ENCODE measurements around the gene ADSS2. TPM values are rescaled to one million over a fixed set of nuclear protein-coding genes. Genes with fewer than 3 reads are reported as not detected.
"Not testable (repeated sequence)": the region's sequence is repeated elsewhere in the genome, so short reads cannot be mapped to it uniquely, and the experiment has no call there.

ADSS2 gene
- polyA plus RNA-seq, 3 donors, result 24.4 to 33.5 (median 26.3) TPM

DNA sequence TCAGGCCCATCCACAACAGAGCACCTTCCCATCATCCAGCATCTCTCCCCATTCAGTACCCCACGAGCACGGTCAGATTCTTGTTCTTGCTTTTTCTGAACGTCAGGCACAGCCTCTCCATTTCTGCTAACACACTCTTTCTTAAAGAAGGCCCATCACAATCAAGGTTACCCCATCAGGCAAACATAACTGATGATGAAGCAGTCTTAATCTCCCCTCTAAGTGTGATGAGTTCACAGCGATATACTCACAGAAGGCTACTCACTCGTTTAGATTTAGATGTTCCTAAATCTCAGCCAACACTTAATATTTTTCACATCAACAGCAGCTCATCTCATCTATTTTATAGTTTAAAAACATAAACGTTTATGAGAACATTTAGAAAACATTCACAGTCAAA, 75.6 kb downstream of the ADSS2 start:
- TF ChIP-seq, protein P1, sequence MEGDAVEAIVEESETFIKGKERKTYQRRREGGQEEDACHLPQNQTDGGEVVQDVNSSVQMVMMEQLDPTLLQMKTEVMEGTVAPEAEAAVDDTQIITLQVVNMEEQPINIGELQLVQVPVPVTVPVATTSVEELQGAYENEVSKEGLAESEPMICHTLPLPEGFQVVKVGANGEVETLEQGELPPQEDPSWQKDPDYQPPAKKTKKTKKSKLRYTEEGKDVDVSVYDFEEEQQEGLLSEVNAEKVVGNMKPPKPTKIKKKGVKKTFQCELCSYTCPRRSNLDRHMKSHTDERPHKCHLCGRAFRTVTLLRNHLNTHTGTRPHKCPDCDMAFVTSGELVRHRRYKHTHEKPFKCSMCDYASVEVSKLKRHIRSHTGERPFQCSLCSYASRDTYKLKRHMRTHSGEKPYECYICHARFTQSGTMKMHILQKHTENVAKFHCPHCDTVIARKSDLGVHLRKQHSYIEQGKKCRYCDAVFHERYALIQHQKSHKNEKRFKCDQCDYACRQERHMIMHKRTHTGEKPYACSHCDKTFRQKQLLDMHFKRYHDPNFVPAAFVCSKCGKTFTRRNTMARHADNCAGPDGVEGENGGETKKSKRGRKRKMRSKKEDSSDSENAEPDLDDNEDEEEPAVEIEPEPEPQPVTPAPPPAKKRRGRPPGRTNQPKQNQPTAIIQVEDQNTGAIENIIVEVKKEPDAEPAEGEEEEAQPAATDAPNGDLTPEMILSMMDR (IDR thresholded peaks at IDR 0.05), result no peak
- WGBS (ENCODE audit: insufficient coverage), result 100% methylated on average over 4 of the region's 6 CpGs
- DNase-seq, result no peak
- peaks cover 0 to 5% (median 3%) of the 10 kb centered on the region in 3 donors for H3K27me3 Mint-ChIP-seq (ENCODE audit: low read depth in 3 of 3)
- H3K79me2 ChIP-seq (ENCODE audit: insufficient read depth, low read length), result no peaks in the 10 kb centered on the region
- no peaks in the 10 kb centered on the region for H4K20me1 ChIP-seq (ENCODE audit: insufficient read depth, low read length)
- H3K9me3 Mint-ChIP-seq, result peaks cover 0 to 4% (median 0%) of the 10 kb centered on the region in 7 donors
- H3K4me3 ChIP-seq (replicated peaks in 1 of 3; ENCODE audit: low read depth in 2 of 3, low read length in 3 of 3), result no peak overlapping the region
- no peaks in the 10 kb centered on the region for H3K27me3 ChIP-seq (ENCODE audit: control insufficient read depth in 2 of 2, insufficient read depth in 2 of 2, low read length in 2 of 2)
- no peaks in the 10 kb centered on the region for H3K36me3 Mint-ChIP-seq
- no peak overlapping the region for H2AFZ ChIP-seq (ENCODE audit: insufficient read depth, low read depth, low read length, poor library complexity, severe bottlenecking)
- no peak overlapping the region for H3K4me2 ChIP-seq (replicated peaks; ENCODE audit: extremely low read depth, low read length, poor library complexity, severe bottlenecking)
- no peak overlapping the region for H3K4me3 Mint-ChIP-seq
- no peaks in the 10 kb centered on the region for H3K36me3 ChIP-seq (replicated peaks in 1 of 2; ENCODE audit: control insufficient read depth in 1 of 2, insufficient read depth in 2 of 2, low read length in 2 of 2)
- intact Hi-C loops (cut with micrococcal nuclease), result no loop called here
- no peak overlapping the region for H3K9ac ChIP-seq (ENCODE audit: insufficient read depth, low read length, poor library complexity, severe bottlenecking)
- H3K4me1 ChIP-seq (ENCODE audit: control insufficient read depth in 1 of 2, insufficient read depth in 2 of 2, low read length in 2 of 2), result no peaks in the 10 kb centered on the region
- H3K27ac Mint-ChIP-seq, result no peak overlapping the region
- H3K9me3 ChIP-seq (replicated peaks in 1 of 2; ENCODE audit: control insufficient read depth in 1 of 2, insufficient read depth in 1 of 2, low read length in 2 of 2), result no peaks in the 10 kb centered on the region
- H3K27ac ChIP-seq (ENCODE audit: low read depth in 1 of 2, low read length in 2 of 2), result no peak overlapping the region
- H3K4me1 Mint-ChIP-seq, result peaks cover 8% of the 10 kb centered on the region

- Histone ChIP-seq H3K4me1 (ENCODE audit: control insufficient read depth in 1 of 2, insufficient read depth in 2 of 2, low read length in 2 of 2) (no peaks in the 10 kb centered on the region), H3K4me2 (replicated peaks; ENCODE audit: extremely low read depth, low read length, poor library complexity, severe bottlenecking) (no peak overlapping the region), H3K36me3 (replicated peaks in 1 of 2; ENCODE audit: control insufficient read depth in 1 of 2, insufficient read depth in 2 of 2, low read length in 2 of 2) (no peaks in the 10 kb centered on the region), H3K27me3 (ENCODE audit: control insufficient read depth in 2 of 2, insufficient read depth in 2 of 2, low read length in 2 of 2) (no peaks in the 10 kb centered on the region), H3K27ac (ENCODE audit: low read depth in 1 of 2, low read length in 2 of 2) (no peak overlapping the region), H4K20me1 (ENCODE audit: insufficient read depth, low read length) (no peaks in the 10 kb centered on the region), H3K79me2 (ENCODE audit: insufficient read depth, low read length) (no peaks in the 10 kb centered on the region), H3K4me3 (replicated peaks in 1 of 3; ENCODE audit: low read depth in 2 of 3, low read length in 3 of 3) (no peak overlapping the region), H3K9ac (ENCODE audit: insufficient read depth, low read length, poor library complexity, severe bottlenecking) (no peak overlapping the region), H3K9me3 (replicated peaks in 1 of 2; ENCODE audit: control insufficient read depth in 1 of 2, insufficient read depth in 1 of 2, low read length in 2 of 2) (no peaks in the 10 kb centered on the region), H2AFZ (ENCODE audit: insufficient read depth, low read depth, low read length, poor library complexity, severe bottlenecking) (no peak overlapping the region)
- DNase-seq, result no peak
- H3K9me3 Mint-ChIP-seq, result peaks cover 0 to 4% (median 0%) of the 10 kb centered on the region in 7 donors
- WGBS (ENCODE audit: insufficient coverage), result 100% methylated on average over 2 of the region's 7 CpGs
- intact Hi-C loops (cut with micrococcal nuclease), result no loop called here
- peaks cover 0 to 5% (median 3%) of the 10 kb centered on the region in 3 donors for H3K27me3 Mint-ChIP-seq (ENCODE audit: low read depth in 3 of 3)
- TF ChIP-seq, protein P1 (IDR thresholded peaks at IDR 0.05), result no peak
- H3K36me3 Mint-ChIP-seq, result no peaks in the 10 kb centered on the region
- H3K27ac Mint-ChIP-seq, result no peak overlapping the region
- H3K4me1 Mint-ChIP-seq, result peaks cover 8% of the 10 kb centered on the region
- no peak overlapping the region for H3K4me3 Mint-ChIP-seq
Measured at GRCh38 chr1:244375051-244375450, 76.7 kb downstream of the ADSS2 start.

DNA sequence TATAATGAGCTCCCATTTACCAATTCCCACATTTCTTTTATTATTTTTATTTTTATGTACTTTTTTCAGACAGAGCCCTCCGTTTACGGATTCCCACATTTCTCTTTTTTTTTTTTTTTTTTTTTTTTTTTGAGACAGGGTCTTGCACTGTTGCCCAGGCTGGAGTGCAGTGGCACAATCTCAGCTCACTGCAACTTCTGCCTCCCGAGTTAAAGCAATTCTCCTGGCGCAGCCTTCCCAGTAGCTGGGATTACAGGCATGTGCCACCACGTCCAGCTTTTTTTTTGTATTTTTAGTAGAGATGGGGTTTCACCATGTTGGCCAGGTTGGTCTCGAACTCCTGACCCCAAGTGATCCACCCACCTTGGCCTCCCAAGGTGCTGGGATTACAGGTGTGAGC, 77.2 kb downstream of the ADSS2 start:
- H3K4me3 Mint-ChIP-seq; H3K4me1 ChIP-seq (ENCODE audit: control insufficient read depth in 1 of 2, insufficient read depth in 2 of 2, low read length in 2 of 2); H3K9me3 ChIP-seq (replicated peaks in 1 of 2; ENCODE audit: control insufficient read depth in 1 of 2, insufficient read depth in 1 of 2, low read length in 2 of 2); H3K36me3 ChIP-seq (replicated peaks in 1 of 2; ENCODE audit: control insufficient read depth in 1 of 2, insufficient read depth in 2 of 2, low read length in 2 of 2); H2AFZ ChIP-seq (ENCODE audit: insufficient read depth, low read depth, low read length, poor library complexity, severe bottlenecking); intact Hi-C loops (cut with micrococcal nuclease); DNase-seq; H3K4me3 ChIP-seq (replicated peaks in 1 of 3; ENCODE audit: low read depth in 2 of 3, low read length in 3 of 3); H3K9ac ChIP-seq (ENCODE audit: insufficient read depth, low read length, poor library complexity, severe bottlenecking); H3K4me2 ChIP-seq (replicated peaks; ENCODE audit: extremely low read depth, low read length, poor library complexity, severe bottlenecking); H3K4me1 Mint-ChIP-seq; H3K27me3 ChIP-seq (ENCODE audit: control insufficient read depth in 2 of 2, insufficient read depth in 2 of 2, low read length in 2 of 2); H4K20me1 ChIP-seq (ENCODE audit: insufficient read depth, low read length); H3K27me3 Mint-ChIP-seq (ENCODE audit: low read depth in 3 of 3); H3K27ac Mint-ChIP-seq; H3K9me3 Mint-ChIP-seq; H3K36me3 Mint-ChIP-seq; H3K79me2 ChIP-seq (ENCODE audit: insufficient read depth, low read length); H3K27ac ChIP-seq (ENCODE audit: low read depth in 1 of 2, low read length in 2 of 2): not testable (repeated sequence)
- WGBS (ENCODE audit: insufficient coverage), result 90% methylated on average over 2 of the region's 6 CpGs

Data from CD14-positive monocyte (primary cell).